HEK293 (cell line): ENCODE measurements around the gene NPIPA5.
"Not testable (repeated sequence)": the region's sequence is repeated elsewhere in the genome, so short reads cannot be mapped to it uniquely, and the experiment has no call there.

Experiments
- ATF2 ChIP-seq: fragments of 450-650 bp; formaldehyde crosslinking; IDR thresholded peaks from 2 replicates; pipeline ENCODE4 v1.5.1; 2016; ENCODE audit warnings: missing biosample characterization, missing genetic modification characterization, low read depth
- BCL11A ChIP-seq: fragments of 450-650 bp; formaldehyde crosslinking; IDR thresholded peaks from 2 replicates; pipeline ENCODE4 v1.5.1; 2016; ENCODE audit warnings: low read depth, missing biosample characterization, missing genetic modification characterization
- CTCF ChIP-seq: fragments of 450-650 bp; formaldehyde crosslinking; IDR thresholded peaks from 2 replicates; pipeline ENCODE4 v1.5.1; 2016; ENCODE audit warnings: missing biosample characterization, missing genetic modification characterization
- KLF10 ChIP-seq: fragments of 450-650 bp; IDR thresholded peaks from 2 replicates; pipeline ENCODE4 v1.5.1; 2018; ENCODE audit warnings: missing biosample characterization, mild to moderate bottlenecking, missing genetic modification characterization
- KLF7 ChIP-seq: fragments of 450-650 bp; formaldehyde crosslinking; IDR thresholded peaks from 2 replicates; pipeline ENCODE4 v1.5.1; 2016; ENCODE audit warnings: missing biosample characterization, missing genetic modification characterization, borderline replicate concordance
- ZFP3 ChIP-seq: fragments of 450-650 bp; formaldehyde crosslinking; IDR thresholded peaks from 2 replicates; pipeline ENCODE4 v1.5.1; 2016; ENCODE audit warnings: low read depth, missing biosample characterization, missing genetic modification characterization

DNA sequence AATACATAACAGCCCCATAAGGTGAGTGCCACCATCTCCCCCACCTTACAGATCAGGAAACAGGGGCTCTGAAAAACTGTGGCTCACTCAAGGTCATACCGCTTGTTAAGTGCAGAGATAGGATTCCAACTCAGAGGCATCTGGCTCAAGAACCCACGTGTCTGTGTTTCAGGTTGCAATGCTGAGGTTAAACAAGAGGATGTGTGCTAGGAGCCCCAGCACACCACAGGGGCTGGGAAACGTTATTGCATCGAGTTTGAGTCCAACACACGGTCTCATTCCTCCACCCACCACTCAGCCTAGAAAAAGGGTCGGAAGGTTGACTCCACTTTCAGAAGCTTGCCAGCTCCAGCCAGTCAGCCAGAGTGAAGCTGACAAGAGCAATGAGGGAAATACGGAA lies 29.4 kb downstream of the NPIPA5 start:
- not testable (repeated sequence) for TF ChIP-seq ATF2; CTCF (tag by site-specific recombination); KLF7; ZFP3; KLF10 (tag by site-specific recombination); BCL11A (tag by site-specific recombination)
